OCI-LY1 (cell line): Measurements from ENCODE around the gene IGSF9B.

Experiments
- CTCF ChIP-seq: fragments of 200-600 bp; sonication (generic), shearing (Covaris generic); IDR thresholded peaks from 2 replicates; pipeline ENCODE4 v1.5.1; 2017; ENCODE audit warnings: mild to moderate bottlenecking, antibody characterized with exemption, low read length, moderate library complexity, mixed read lengths
- EZH2 ChIP-seq: fragments of 200-600 bp; sonication (generic), shearing (Covaris generic); IDR thresholded peaks from 2 replicates; pipeline ENCODE4 v1.8.0; 2017; ENCODE audit warnings: borderline replicate concordance, mixed run types, mild to moderate bottlenecking, antibody characterized with exemption, low read length, moderate library complexity, mixed read lengths

GRCh38 chr11:133955081-133955891 is 1.5 kb downstream of the IGSF9B start:
- no peak for TF ChIP-seq CTCF
- no peak for TF ChIP-seq EZH2
